ENCODE results near the gene CLPSL1. TPM values are rescaled to one million over a fixed set of nuclear protein-coding genes. Genes with fewer than 3 reads are reported as not detected.
A peak's percentile ranks its signal among the peaks of the same experiment; 100 is the strongest.

Gene CLPSL1
- total RNA-seq, 1 experiment from 2014 or later = not detected

GRCh38 chr6:35776364-35777215, 4.2 kb upstream of the CLPSL1 start, which contains the start of gene CLPSL2:
TSS of gene CLPSL2 (plus strand) at chr6:35776598. CDS start at chr6:35776619, 21 bp downstream.
- no peak for DNase-seq (ENCODE audit: low read depth in 1 of 2, low spot score in 2 of 2)
- H3K4me3 ChIP-seq = peak within 1 kb of the TSS; percentile 27
- no peaks in the 10 kb centered on the region for H3K9me3 ChIP-seq (replicated peaks)
- H3K27me3 ChIP-seq (replicated peaks) = peaks cover 22% of the 10 kb centered on the region
- H3K36me3 ChIP-seq = no peaks in the 10 kb centered on the region
- no peak within 1 kb of the TSS for H3K27ac ChIP-seq
- H3K4me1 ChIP-seq (replicated peaks) = peaks cover 3% of the 10 kb centered on the region; the same call in 1 of the 2 replicates

GRCh38 chr6:35777356-35778102, 3.3 kb upstream of the CLPSL1 start:
- Histone ChIP-seq H3K27ac (no peak overlapping the region), H3K36me3 (no peaks in the 10 kb centered on the region), H3K27me3 (replicated peaks) (peaks cover 22% of the 10 kb centered on the region), H3K9me3 (replicated peaks) (no peaks in the 10 kb centered on the region), H3K4me3 (no peak overlapping the region), H3K4me1 (replicated peaks) (peaks cover 3% of the 10 kb centered on the region; the same call in 1 of the 2 replicates)
- DNase-seq (ENCODE audit: low read depth in 1 of 2, low spot score in 2 of 2) = no peak

- no peak for DNase-seq (ENCODE audit: low read depth in 1 of 2, low spot score in 2 of 2)
- H3K9me3 ChIP-seq (replicated peaks) = no peaks in the 10 kb centered on the region
- peaks cover 22% of the 10 kb centered on the region for H3K27me3 ChIP-seq (replicated peaks)
- H3K36me3 ChIP-seq = no peaks in the 10 kb centered on the region
- no peak overlapping the region for H3K4me3 ChIP-seq
- H3K27ac ChIP-seq = no peak overlapping the region
- peaks cover 3% of the 10 kb centered on the region; the same call in 1 of the 2 replicates for H3K4me1 ChIP-seq (replicated peaks)
These were observed 2.4 kb upstream of the CLPSL1 start for GRCh38 chr6:35778437-35778836.

GRCh38 chr6:35781290-35781689, 471 bp downstream of the CLPSL1 start:
- no peak overlapping the region for H3K27ac ChIP-seq
- no peaks in the 10 kb centered on the region for H3K9me3 ChIP-seq (replicated peaks)
- H3K36me3 ChIP-seq = no peaks in the 10 kb centered on the region
- DNase-seq (ENCODE audit: low read depth in 1 of 2, low spot score in 2 of 2) = no peak
- H3K4me1 ChIP-seq (replicated peaks) = peaks cover 3% of the 10 kb centered on the region; the same call in 1 of the 2 replicates
- H3K27me3 ChIP-seq (replicated peaks) = peaks cover 13% of the 10 kb centered on the region; the same call in 1 of the 2 replicates
- no peak overlapping the region for H3K4me3 ChIP-seq

- H3K27me3 ChIP-seq (replicated peaks) = peaks cover 17% of the 10 kb centered on the region
- H3K27ac ChIP-seq = no peak overlapping the region
- no peak overlapping the region for H3K4me3 ChIP-seq
- H3K4me1 ChIP-seq (replicated peaks) = no peaks in the 10 kb centered on the region
- H3K36me3 ChIP-seq = no peaks in the 10 kb centered on the region
- no peaks in the 10 kb centered on the region for H3K9me3 ChIP-seq (replicated peaks)
- DNase-seq (ENCODE audit: low read depth in 1 of 2, low spot score in 2 of 2) = no peak
These were observed 1.6 kb downstream of the CLPSL1 start for GRCh38 chr6:35782424-35782823.

- Histone ChIP-seq H3K27me3 (replicated peaks) (peaks cover 28% of the 10 kb centered on the region), H3K27ac (no peak overlapping the region), H3K9me3 (replicated peaks) (peaks cover 3% of the 10 kb centered on the region; the same call in 1 of the 2 replicates), H3K4me3 (no peak overlapping the region), H3K36me3 (no peaks in the 10 kb centered on the region), H3K4me1 (replicated peaks) (no peaks in the 10 kb centered on the region)
- DNase-seq (ENCODE audit: low read depth in 1 of 2, low spot score in 2 of 2) = no peak
These were observed 3.4 kb downstream of the CLPSL1 start for GRCh38 chr6:35784200-35784599.

GRCh38 chr6:35786272-35786671, 5.5 kb downstream of the CLPSL1 start:
- H3K4me1 ChIP-seq (replicated peaks) = no peaks in the 10 kb centered on the region
- H3K9me3 ChIP-seq (replicated peaks) = peaks cover 4% of the 10 kb centered on the region; the same call in 1 of the 2 replicates
- peaks cover 40% of the 10 kb centered on the region for H3K27me3 ChIP-seq (replicated peaks)
- no peak for DNase-seq (ENCODE audit: low read depth in 1 of 2, low spot score in 2 of 2)
- no peak overlapping the region for H3K27ac ChIP-seq
- no peaks in the 10 kb centered on the region for H3K36me3 ChIP-seq
- no peak overlapping the region for H3K4me3 ChIP-seq

- Histone ChIP-seq H3K27me3 (replicated peaks) (peaks cover 40% of the 10 kb centered on the region), H3K4me3 (no peak overlapping the region), H3K36me3 (no peaks in the 10 kb centered on the region), H3K9me3 (replicated peaks) (peaks cover 4% of the 10 kb centered on the region; the same call in 1 of the 2 replicates), H3K4me1 (replicated peaks) (no peaks in the 10 kb centered on the region), H3K27ac (no peak overlapping the region)
- no peak for DNase-seq (ENCODE audit: low read depth in 1 of 2, low spot score in 2 of 2)
These were observed 6.0 kb downstream of the CLPSL1 start for GRCh38 chr6:35786810-35787209.

- H3K4me3 ChIP-seq = no peak overlapping the region
- DNase-seq (ENCODE audit: low read depth in 1 of 2, low spot score in 2 of 2) = no peak
- peaks cover 40% of the 10 kb centered on the region for H3K27me3 ChIP-seq (replicated peaks)
- no peaks in the 10 kb centered on the region for H3K4me1 ChIP-seq (replicated peaks)
- peaks cover 4% of the 10 kb centered on the region; the same call in 1 of the 2 replicates for H3K9me3 ChIP-seq (replicated peaks)
- H3K36me3 ChIP-seq = no peaks in the 10 kb centered on the region
- no peak overlapping the region for H3K27ac ChIP-seq
These were observed 6.7 kb downstream of the CLPSL1 start for GRCh38 chr6:35787266-35788218.

- DNase-seq (ENCODE audit: low read depth in 1 of 2, low spot score in 2 of 2) = no peak
- H3K4me3 ChIP-seq = no peak overlapping the region
- no peaks in the 10 kb centered on the region for H3K4me1 ChIP-seq (replicated peaks)
- peaks cover 4% of the 10 kb centered on the region; the same call in 1 of the 2 replicates for H3K9me3 ChIP-seq (replicated peaks)
- no peaks in the 10 kb centered on the region for H3K36me3 ChIP-seq
- H3K27me3 ChIP-seq (replicated peaks) = peaks cover 41% of the 10 kb centered on the region
- no peak overlapping the region for H3K27ac ChIP-seq
These were observed 7.7 kb downstream of the CLPSL1 start for GRCh38 chr6:35788423-35788982.

- H3K36me3 ChIP-seq = no peaks in the 10 kb centered on the region
- peaks cover 4% of the 10 kb centered on the region; the same call in 1 of the 2 replicates for H3K9me3 ChIP-seq (replicated peaks)
- H3K4me1 ChIP-seq (replicated peaks) = no peaks in the 10 kb centered on the region
- peaks cover 43% of the 10 kb centered on the region for H3K27me3 ChIP-seq (replicated peaks)
- no peak for DNase-seq (ENCODE audit: low read depth in 1 of 2, low spot score in 2 of 2)
- H3K4me3 ChIP-seq = no peak overlapping the region
- H3K27ac ChIP-seq = no peak overlapping the region
These were observed 9.9 kb downstream of the CLPSL1 start for GRCh38 chr6:35790683-35791082.

GRCh38 chr6:35794536-35795452, 14.0 kb downstream of the CLPSL1 start:
- no peak overlapping the region for H3K4me3 ChIP-seq
- DNase-seq (ENCODE audit: low read depth in 1 of 2, low spot score in 2 of 2) = no peak
- peaks cover 11% of the 10 kb centered on the region for H3K27me3 ChIP-seq (replicated peaks)
- no peaks in the 10 kb centered on the region for H3K4me1 ChIP-seq (replicated peaks)
- no peak overlapping the region for H3K27ac ChIP-seq
- no peaks in the 10 kb centered on the region for H3K36me3 ChIP-seq
- no peaks in the 10 kb centered on the region for H3K9me3 ChIP-seq (replicated peaks)

All from SJSA1 (cell line).